Measurements from ENCODE around the gene PARVA.

Gene PARVA

GRCh38 chr11:12433571-12434324, 56.4 kb downstream of the PARVA start:
- DNase-seq = no peak

- DNase-seq = no peak
These were observed 56.9 kb downstream of the PARVA start for GRCh38 chr11:12434325-12434654.

GRCh38 chr11:12435264-12435663, 57.9 kb downstream of the PARVA start:
- DNase-seq = no peak

- no peak for DNase-seq
These were observed 58.9 kb downstream of the PARVA start for GRCh38 chr11:12436266-12436665.

- DNase-seq = no peak
These were observed 60.9 kb downstream of the PARVA start for GRCh38 chr11:12438291-12438690.

GRCh38 chr11:12439615-12440014, 62.2 kb downstream of the PARVA start:
- no peak for DNase-seq

GRCh38 chr11:12440565-12440964, 63.2 kb downstream of the PARVA start:
- no peak for DNase-seq

GRCh38 chr11:12441231-12441861, 64.0 kb downstream of the PARVA start:
- peak; percentile 91 for DNase-seq

GRCh38 chr11:12444601-12445000, 67.2 kb downstream of the PARVA start:
- no peak for DNase-seq

GRCh38 chr11:12445001-12445400, 67.6 kb downstream of the PARVA start:
- DNase-seq = no peak

- DNase-seq = no peak
These were observed 69.5 kb downstream of the PARVA start for GRCh38 chr11:12446863-12447262.

- no peak for DNase-seq
These were observed 71.0 kb downstream of the PARVA start for GRCh38 chr11:12448131-12448939.

- DNase-seq = no peak
These were observed 72.8 kb downstream of the PARVA start for GRCh38 chr11:12449961-12450715.

- no peak for DNase-seq
These were observed 73.9 kb downstream of the PARVA start for GRCh38 chr11:12451179-12451814.

- no peak for DNase-seq
These were observed 75.9 kb downstream of the PARVA start for GRCh38 chr11:12453243-12453642.

- DNase-seq = no peak
These were observed 77.4 kb downstream of the PARVA start for GRCh38 chr11:12454782-12455181.

GRCh38 chr11:12455938-12456337, 78.6 kb downstream of the PARVA start:
- no peak for DNase-seq

GRCh38 chr11:12456651-12457579, 79.5 kb downstream of the PARVA start:
- DNase-seq = no peak

GRCh38 chr11:12458042-12458441, 80.7 kb downstream of the PARVA start:
- DNase-seq = no peak

- DNase-seq = no peak
These were observed 82.0 kb downstream of the PARVA start for GRCh38 chr11:12459374-12459773.

- no peak for DNase-seq
These were observed 82.6 kb downstream of the PARVA start for GRCh38 chr11:12459865-12460444.
